Measurements from ENCODE around the gene FLNB.
"Not testable (repeated sequence)": the region's sequence is repeated elsewhere in the genome, so short reads cannot be mapped to it uniquely, and the experiment has no call there.

The FLNB gene

GRCh38 chr3:58052373-58053273 is 44.4 kb downstream of the FLNB start:
- peak; percentile 20 to 42 (median 41) for DNase-seq (ENCODE audit: low read depth in 3 of 3)

- DNase-seq (ENCODE audit: low read depth in 3 of 3), result no peak
These were observed 46.4 kb downstream of the FLNB start for GRCh38 chr3:58054652-58055051.

DNA sequence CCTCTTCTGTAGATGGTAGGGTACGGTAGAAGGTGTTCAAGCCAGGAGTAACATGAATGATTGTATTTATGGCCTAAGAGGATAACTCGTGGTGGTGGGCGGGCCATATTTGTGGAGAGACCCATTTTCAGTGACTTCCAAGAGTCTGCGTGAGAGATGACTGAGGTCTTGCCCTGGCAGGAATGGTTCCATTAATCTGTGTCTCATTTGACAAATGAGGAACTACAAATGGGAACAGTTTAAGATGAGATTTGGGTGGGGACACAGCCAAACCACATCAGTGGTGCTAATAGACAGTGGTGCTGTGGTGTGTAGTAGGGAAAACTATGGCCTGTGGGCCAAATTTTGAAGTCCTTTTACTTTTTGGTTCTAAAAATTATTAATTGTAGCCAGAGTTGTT is 47.1 kb downstream of the FLNB start:
- no peak for DNase-seq (ENCODE audit: low read depth in 3 of 3)

- not testable (repeated sequence) for DNase-seq (ENCODE audit: low read depth in 3 of 3)
These were observed 47.7 kb downstream of the FLNB start for GRCh38 chr3:58055891-58056290.

GRCh38 chr3:58058361-58059263 is 50.4 kb downstream of the FLNB start:
- DNase-seq (ENCODE audit: low read depth in 3 of 3), result no peak

DNA sequence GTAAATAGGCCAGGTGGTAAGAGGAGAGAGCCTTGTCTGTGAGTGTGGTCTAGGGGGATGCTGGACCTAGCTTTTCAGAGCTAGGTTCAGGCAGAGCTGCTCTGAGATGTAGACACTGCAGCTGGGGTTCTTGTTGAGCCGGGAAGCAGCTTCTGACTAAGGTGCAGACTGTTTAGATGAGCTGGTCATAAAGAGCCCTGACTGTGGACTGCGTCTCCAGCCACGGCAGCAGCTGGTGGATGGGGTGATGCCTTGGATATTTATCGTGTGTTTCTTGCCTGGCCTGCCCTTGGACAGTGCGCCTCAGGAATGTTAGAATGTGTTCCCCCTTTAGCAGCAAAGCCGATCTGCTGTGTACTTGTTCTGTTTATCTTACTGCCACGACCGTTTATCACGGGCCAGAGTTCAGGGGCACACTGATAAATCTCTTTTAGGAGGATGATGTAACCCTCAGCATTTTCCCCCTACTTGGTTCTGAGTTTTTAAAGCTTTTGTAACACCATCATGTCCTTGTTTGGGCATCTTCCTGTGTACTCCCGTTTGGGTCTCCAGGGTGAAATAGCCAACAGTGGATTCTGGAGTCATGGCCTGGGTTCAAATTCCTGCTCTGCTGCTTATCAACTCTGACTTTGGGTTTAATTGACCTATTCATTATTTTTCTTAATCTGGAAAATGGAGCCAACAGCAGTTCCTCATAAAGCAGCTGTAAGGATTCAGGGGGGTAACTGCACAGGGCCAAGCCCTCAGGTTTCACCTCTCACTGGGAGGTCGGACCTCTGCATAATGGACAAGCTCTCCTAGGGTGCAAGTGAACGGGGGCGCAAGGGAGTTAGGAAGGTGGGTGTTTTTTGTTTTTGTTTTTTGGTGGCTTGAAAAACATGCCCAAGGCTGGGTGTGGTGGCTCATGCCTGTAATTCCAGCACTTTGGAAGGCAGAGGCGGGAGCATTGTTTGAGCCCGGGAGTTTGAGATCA is 51.4 kb downstream of the FLNB start:
- no peak for DNase-seq (ENCODE audit: low read depth in 3 of 3)

- no peak for DNase-seq (ENCODE audit: low read depth in 3 of 3)
These were observed 54.2 kb downstream of the FLNB start for GRCh38 chr3:58062472-58062871.

GRCh38 chr3:58063022-58063815 is 55.0 kb downstream of the FLNB start:
- no peak for DNase-seq (ENCODE audit: low read depth in 3 of 3)

DNA sequence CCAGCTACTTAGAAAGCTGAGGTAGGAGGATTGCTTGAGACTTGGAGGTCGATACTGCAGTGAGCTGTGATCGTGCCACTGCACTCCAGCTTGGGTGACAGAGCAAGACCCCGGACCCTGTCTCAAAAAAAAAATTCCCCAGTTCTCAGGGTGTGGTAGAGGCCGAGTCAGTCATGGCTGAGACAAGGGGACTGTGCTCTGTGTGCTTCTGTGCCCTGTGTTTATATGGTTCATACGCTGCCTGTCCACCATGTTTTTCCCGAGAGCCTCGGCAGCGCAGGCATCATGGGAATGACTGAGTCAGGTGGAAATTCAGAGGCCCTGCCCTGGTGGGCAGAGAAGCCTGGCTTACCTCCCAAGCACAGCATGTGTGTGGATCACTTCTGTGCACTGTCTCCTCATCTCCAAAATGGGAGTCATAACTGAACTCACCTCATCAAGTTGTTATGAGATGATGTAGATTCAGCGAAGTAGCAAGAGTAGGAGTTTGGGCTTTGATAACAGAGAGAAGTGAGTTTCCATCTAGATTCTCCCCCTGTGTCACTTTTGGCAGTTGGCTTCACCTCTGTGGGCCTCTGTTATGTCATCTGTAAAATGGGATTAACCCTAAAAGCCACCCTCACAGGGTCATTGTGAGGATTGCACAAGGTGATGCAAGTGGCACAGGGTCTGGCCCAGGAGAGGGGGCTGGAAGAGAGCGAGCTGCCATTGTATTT is 56.9 kb downstream of the FLNB start:
- no peak for DNase-seq (ENCODE audit: low read depth in 3 of 3)

DNA sequence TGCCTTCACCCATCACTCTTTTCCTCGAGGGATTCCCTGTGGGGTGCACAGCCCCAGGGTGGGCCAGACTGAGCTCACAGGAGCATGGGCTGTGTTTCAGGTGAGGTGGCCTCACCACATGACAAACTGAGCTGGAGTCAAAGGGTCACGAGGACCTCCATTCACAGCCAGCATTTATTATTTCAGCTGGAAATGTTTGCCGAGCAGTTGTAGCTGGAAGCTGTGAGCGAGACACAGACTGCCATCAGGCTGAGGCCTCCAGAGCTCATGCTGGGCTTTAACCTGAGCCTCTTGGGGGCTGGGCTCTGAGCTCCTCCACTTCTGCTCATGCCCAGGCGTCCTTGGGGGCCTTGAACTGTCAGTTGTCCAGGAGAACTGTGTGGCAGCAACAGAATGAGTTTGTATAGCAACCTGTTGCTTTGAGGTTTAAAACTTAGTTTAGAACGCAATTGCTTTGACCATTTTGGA is 57.5 kb downstream of the FLNB start:
- no peak for DNase-seq (ENCODE audit: low read depth in 3 of 3)

GRCh38 chr3:58066842-58067241 is 58.6 kb downstream of the FLNB start:
- DNase-seq (ENCODE audit: low read depth in 3 of 3), result no peak

DNA sequence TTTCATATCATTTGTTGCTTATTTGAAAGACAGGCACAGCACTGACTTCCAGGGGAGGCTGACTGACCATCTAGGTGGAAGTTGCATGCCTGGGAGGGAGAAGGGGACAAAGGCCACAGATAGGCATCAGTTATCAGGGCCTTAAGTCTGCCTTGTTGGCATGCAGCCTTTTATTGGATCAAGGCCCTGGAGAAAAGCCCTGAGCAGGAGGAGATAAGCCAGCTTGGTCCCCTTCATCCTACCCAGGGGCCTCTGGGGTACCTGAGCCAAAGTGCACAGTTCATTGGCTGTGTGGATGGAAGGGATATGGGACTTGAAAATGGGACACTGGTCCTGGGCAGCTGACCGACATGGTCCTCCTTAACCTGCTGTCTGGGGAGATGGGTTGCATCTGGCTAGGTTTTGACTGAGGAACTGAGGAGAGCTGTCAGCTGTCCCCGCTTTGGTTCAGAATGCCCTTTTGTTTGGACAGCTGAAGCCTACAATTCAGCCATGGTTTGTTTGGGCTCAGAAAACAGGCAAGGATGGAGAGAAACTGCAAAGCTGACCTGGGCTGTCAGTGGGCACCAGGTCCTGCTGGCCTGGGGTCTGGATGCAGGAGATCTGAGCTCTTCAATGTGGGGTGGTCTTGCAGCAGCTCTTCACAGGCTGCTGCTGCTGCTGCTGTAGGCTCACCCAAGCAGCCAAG is 60.0 kb downstream of the FLNB start:
- no peak for DNase-seq (ENCODE audit: low read depth in 3 of 3)

DNA sequence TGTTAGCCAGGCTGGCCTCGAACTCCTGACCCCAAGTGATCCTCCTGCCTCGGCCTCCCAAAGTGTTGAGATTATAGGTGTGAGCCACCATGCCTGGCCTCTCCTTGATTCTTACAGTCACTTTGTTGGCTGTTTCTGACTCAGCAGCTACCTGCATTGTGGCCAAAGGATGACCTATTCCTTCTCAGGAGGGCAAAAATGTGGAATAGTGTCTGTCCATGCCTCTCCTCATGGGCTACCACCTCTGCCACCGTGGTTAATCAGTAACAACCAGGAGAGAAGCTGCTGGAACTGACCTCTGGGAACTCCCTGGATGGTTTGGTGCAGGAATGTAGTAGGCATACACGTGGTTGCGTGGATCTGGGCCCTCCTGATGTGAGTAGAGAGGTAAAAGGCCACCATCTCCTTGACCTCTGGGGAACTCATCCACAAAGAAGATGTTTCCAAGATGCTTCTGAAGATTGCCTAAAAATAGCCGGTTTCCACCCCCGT is 63.3 kb downstream of the FLNB start:
- DNase-seq (ENCODE audit: low read depth in 3 of 3), result no peak

- no peak for DNase-seq (ENCODE audit: low read depth in 3 of 3)
These were observed 64.0 kb downstream of the FLNB start for GRCh38 chr3:58072052-58072762.

GRCh38 chr3:58072763-58073130 is 64.5 kb downstream of the FLNB start:
- no peak for DNase-seq (ENCODE audit: low read depth in 3 of 3)

DNA sequence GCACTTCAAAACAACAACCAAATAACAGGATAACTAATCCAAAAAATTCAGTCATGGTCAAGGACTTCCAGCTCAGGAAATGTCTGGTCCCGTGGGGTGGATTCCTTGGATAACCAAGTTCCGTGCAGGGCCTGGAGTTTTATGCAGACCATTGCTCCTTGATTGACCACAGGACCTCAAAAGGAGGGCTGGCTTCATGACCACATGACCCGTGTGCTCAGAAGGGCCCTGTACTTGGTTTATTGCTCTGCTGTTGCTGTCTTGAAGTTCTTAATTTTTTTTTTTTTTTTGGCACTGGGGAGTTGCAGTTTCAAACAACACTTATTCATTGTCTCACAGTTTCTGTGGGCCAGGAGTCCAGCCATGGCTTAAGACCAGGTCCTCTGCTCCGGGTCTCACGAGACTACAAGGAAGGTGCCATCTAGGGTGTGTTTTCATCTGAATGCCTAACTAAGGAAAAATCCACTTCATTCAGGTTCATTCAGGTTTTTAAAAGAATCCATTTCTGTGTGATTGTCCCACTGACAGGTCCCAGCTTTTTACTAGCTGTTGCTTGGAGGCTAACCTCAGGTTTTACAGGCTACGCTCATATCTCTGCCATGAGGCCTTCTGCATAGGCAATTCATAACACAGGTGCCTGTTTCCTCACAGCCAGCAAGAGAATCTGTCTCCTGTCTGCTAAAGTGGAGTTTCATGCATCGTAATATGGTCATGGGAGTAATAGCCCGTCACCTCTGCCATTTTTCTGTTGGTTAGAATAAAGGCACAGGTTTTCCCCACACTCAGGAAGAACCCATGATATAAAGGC is 65.3 kb downstream of the FLNB start:
- DNase-seq (ENCODE audit: low read depth in 3 of 3), result no peak

- DNase-seq (ENCODE audit: low read depth in 3 of 3), result no peak
These were observed 66.0 kb downstream of the FLNB start for GRCh38 chr3:58074116-58074715.
